ENCODE measurements around the gene OR10H5.
"Not testable (repeated sequence)": the region's sequence is repeated elsewhere in the genome, so short reads cannot be mapped to it uniquely, and the experiment has no call there.

The OR10H5 gene

DNA sequence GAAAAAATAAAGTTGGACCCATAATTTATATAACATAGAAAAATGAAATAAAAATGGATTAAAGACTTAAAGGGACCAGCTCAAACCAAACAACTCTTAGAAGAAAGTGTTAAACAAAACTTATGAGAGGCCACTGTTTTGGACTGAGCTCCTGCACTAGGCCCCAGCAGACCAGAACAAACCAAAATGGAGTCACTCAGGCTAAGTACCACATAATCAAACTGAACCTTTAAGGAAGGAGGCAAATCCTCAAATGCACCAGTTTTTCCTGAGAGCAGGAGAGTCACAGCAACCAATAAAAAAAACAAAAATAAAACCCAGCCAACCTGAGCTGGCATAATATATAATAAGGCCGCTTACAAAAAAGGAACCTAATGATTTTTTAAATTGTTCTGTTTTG, 38.3 kb downstream of the OR10H5 start:
- H3K27me3 Mint-ChIP-seq (ENCODE audit: low read depth, poor library complexity), result no peaks in the 10 kb centered on the region

DNA sequence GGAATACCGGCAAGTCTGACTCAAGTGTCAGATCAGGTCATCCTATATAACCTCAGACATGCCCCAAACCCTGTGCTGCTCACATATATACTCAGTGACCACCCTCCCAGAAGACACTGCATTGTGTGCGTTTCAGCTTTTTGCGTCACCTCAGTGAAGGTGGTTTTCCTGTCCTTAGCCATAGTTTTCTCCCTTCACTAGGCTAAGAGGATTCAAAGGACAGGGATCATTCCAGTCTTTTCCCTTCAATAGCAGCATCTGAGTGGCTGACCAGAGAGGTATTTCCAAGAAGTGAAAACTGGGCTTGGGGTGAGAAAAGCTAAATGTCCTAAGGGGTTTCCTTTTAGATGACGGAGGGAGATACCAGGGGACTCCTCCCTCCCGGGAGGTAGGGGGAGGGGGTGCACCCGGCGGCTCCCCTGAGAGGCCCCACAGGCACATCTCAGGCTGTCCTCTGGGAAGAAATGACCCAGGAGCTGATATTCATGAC, 40.7 kb downstream of the OR10H5 start:
- H3K36me3 Mint-ChIP-seq (ENCODE audit: low read depth), result no peaks in the 10 kb centered on the region
- no peaks in the 10 kb centered on the region for H3K27me3 Mint-ChIP-seq (ENCODE audit: low read depth, poor library complexity)
- no peaks in the 10 kb centered on the region for H3K4me1 Mint-ChIP-seq
- peaks cover 39% of the 10 kb centered on the region for H3K9me3 Mint-ChIP-seq
- TF ChIP-seq, protein P1, sequence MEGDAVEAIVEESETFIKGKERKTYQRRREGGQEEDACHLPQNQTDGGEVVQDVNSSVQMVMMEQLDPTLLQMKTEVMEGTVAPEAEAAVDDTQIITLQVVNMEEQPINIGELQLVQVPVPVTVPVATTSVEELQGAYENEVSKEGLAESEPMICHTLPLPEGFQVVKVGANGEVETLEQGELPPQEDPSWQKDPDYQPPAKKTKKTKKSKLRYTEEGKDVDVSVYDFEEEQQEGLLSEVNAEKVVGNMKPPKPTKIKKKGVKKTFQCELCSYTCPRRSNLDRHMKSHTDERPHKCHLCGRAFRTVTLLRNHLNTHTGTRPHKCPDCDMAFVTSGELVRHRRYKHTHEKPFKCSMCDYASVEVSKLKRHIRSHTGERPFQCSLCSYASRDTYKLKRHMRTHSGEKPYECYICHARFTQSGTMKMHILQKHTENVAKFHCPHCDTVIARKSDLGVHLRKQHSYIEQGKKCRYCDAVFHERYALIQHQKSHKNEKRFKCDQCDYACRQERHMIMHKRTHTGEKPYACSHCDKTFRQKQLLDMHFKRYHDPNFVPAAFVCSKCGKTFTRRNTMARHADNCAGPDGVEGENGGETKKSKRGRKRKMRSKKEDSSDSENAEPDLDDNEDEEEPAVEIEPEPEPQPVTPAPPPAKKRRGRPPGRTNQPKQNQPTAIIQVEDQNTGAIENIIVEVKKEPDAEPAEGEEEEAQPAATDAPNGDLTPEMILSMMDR (IDR thresholded peaks at IDR 0.05), result no peak
- H3K4me3 Mint-ChIP-seq, result no peak overlapping the region
- no peak for DNase-seq
- no peak overlapping the region for H3K27ac Mint-ChIP-seq

More for the DNA sequence above, 38.3 kb downstream of the OR10H5 start:
- no peak overlapping the region for H3K4me3 Mint-ChIP-seq
- TF ChIP-seq, protein P1 (IDR thresholded peaks at IDR 0.05), result no peak
- peaks cover 58% of the 10 kb centered on the region for H3K9me3 Mint-ChIP-seq
- no peaks in the 10 kb centered on the region for H3K36me3 Mint-ChIP-seq (ENCODE audit: low read depth)
- H3K4me1 Mint-ChIP-seq, result no peaks in the 10 kb centered on the region
- no peak overlapping the region for H3K27ac Mint-ChIP-seq
- no peak for DNase-seq

DNA sequence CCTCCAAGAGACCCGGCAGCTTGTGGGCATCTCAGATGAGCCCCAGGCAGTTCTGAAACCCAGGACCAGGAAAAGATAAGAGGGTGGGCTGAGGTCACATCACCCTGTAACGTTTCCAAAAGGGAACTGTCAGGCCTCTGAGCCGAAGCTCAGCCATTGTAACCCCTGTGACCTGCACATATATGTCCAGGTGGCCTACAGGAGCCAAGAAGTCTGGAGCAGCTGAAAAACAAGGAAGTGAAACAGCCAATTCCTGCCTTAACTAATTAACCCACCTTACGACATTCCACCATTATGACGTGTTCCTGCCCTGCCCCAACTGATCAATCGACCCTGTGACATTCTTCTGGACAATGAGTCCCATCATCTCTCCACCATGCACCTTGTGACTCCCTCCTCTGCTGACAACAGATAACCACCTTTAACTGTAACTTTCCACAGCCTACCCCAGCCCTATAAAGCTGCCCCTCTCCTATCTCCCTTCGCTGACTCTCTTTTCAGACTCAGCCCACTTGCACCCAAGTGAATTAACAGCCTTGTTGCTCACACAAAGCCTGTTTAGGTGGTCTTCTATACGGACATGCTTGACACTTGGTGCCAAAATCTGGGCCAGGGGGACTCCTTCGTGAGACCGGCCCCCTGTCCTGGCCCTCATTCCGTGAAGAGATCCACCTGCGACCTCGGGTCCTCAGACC, 41.3 kb downstream of the OR10H5 start:
- not testable (repeated sequence) for H3K27ac Mint-ChIP-seq; DNase-seq; H3K4me3 Mint-ChIP-seq; H3K4me1 Mint-ChIP-seq; H3K27me3 Mint-ChIP-seq (ENCODE audit: low read depth, poor library complexity); H3K36me3 Mint-ChIP-seq (ENCODE audit: low read depth)
- H3K9me3 Mint-ChIP-seq, result peaks cover 34% of the 10 kb centered on the region

DNA sequence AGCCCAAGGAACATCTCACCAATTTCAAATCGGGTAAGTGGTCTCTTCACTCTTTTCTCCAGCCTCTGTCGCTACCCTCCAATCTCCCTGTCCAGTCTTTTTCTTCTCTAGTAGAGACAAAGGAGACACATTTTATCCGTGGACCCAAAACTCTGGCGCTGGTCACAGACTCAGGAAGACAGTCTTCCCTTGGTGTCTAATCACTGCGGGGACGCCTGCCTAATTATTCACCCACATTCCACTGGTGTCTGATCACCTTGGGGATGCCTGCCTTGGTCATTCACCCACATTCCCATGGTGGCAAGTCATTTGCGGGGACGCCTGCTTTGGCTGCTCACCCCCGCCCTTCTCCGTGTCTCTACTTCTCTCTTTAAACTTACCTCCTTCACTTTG, 41.8 kb downstream of the OR10H5 start:
- H3K4me1 Mint-ChIP-seq, result no peaks in the 10 kb centered on the region
- H3K36me3 Mint-ChIP-seq (ENCODE audit: low read depth), result no peaks in the 10 kb centered on the region
- TF ChIP-seq, protein P1 (IDR thresholded peaks at IDR 0.05), result no peak
- peaks cover 28% of the 10 kb centered on the region for H3K9me3 Mint-ChIP-seq
- H3K4me3 Mint-ChIP-seq, result no peak overlapping the region
- no peak overlapping the region for H3K27ac Mint-ChIP-seq
- no peaks in the 10 kb centered on the region for H3K27me3 Mint-ChIP-seq (ENCODE audit: low read depth, poor library complexity)
- DNase-seq, result no peak

DNA sequence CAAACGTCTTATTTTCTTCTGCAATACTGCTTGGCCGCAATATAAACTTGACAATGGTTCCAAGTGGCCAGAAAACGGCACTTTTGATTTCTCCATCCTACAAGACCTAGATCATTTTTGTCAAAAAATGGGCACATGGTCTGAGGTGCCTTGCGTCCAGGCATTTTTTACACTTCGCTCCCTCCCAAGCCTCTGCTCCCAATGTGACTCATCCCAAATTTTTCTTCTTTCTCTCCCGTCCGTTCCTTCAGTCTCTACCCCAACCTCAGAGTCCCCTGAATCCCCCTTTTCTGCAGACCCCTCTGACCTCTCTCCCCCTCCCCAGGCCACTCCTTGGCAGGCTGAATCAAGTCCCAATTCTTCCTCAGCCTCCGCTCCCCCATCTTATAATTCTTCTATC, 42.3 kb downstream of the OR10H5 start:
- no peak for DNase-seq
- TF ChIP-seq, protein P1 (IDR thresholded peaks at IDR 0.05), result no peak
- H3K4me3 Mint-ChIP-seq, result no peak overlapping the region
- no peaks in the 10 kb centered on the region for H3K27me3 Mint-ChIP-seq (ENCODE audit: low read depth, poor library complexity)
- H3K9me3 Mint-ChIP-seq, result peaks cover 23% of the 10 kb centered on the region
- H3K4me1 Mint-ChIP-seq, result no peaks in the 10 kb centered on the region
- H3K27ac Mint-ChIP-seq, result no peak overlapping the region
- no peaks in the 10 kb centered on the region for H3K36me3 Mint-ChIP-seq (ENCODE audit: low read depth)

DNA sequence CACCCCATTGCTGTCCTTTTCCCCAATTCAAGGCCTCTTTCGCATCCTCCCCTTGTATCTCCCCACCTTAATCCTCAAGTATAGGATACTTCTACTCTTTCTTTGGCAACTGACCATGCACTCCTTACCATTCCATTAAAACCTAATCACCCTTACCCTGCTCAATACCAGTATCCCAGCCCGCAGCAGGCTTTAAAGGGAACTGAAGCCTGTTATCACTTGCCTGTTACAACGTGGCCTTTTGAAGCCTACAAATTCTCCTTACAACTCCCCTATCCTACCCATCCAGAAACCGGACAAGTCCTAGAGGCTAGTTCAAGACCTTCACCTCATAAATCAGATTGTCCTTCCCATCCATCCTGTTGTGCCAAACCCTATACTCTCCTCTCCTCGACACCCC, 44.2 kb downstream of the OR10H5 start:
- H3K27me3 Mint-ChIP-seq (ENCODE audit: low read depth, poor library complexity), result no peaks in the 10 kb centered on the region
- no peak overlapping the region for H3K4me3 Mint-ChIP-seq
- TF ChIP-seq, protein P1 (IDR thresholded peaks at IDR 0.05), result no peak
- no peaks in the 10 kb centered on the region for H3K36me3 Mint-ChIP-seq (ENCODE audit: low read depth)
- H3K27ac Mint-ChIP-seq, result no peak overlapping the region
- H3K9me3 Mint-ChIP-seq, result peaks cover 9% of the 10 kb centered on the region
- H3K4me1 Mint-ChIP-seq, result no peaks in the 10 kb centered on the region
- DNase-seq, result no peak

DNA sequence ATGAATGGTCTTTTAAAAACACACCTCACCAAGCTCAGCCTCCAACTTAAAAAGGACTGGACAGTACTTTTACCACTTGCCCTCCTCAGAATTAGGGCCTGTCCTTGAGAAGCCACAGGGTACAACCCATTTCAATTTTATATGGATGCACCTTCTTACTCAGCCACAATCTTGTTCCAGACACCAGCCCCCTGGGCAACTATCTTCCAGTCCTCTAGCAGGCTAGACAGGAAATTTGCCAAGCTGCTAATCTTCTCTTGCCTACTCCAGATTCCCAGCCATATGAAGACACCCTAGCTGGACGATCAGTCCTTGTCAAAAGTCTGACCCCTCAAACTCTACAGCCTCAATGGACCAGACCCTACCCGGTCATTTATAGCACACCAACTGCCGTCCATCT, 46.8 kb downstream of the OR10H5 start:
- H3K4me3 Mint-ChIP-seq; H3K36me3 Mint-ChIP-seq (ENCODE audit: low read depth); H3K27ac Mint-ChIP-seq; DNase-seq; H3K27me3 Mint-ChIP-seq (ENCODE audit: low read depth, poor library complexity); H3K4me1 Mint-ChIP-seq: not testable (repeated sequence)
- peaks cover 22% of the 10 kb centered on the region for H3K9me3 Mint-ChIP-seq

DNA sequence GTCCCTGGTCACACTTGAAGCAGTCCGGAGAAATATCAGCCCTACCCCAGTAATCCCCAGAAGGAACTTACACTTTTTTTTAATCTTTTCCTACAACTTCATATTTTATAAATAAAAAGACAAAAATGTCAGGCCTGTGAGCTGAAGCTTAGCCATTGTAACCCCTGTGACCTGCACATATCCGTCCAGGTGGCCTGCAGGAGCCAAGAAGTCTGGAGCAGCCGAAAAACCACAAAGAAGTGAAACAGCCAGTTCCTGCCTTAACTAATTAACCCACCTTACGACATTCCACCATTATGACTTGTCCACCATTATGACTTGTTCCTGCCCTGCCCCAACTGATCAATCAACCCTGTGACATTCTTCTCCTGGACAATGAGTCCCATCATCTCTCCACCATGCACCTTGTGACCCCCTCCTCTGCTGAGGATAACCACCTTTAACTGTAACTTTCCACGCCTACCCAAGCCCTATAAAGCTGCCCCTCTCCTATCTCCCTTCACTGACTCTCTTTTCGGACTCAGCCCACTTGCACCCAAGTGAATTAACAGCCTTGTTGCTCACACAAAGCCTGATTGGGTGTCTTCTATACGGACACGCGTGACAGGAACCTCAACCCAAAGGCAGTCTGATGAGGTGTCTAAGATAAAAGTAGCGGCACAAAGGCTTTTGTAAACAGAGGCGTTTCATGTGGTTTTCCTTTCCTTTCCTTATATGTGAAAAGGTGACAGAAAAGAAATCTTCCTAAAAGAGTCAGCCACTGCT, 48.3 kb downstream of the OR10H5 start:
- H3K27ac Mint-ChIP-seq; H3K4me1 Mint-ChIP-seq; DNase-seq; H3K4me3 Mint-ChIP-seq; H3K27me3 Mint-ChIP-seq (ENCODE audit: low read depth, poor library complexity); H3K36me3 Mint-ChIP-seq (ENCODE audit: low read depth): not testable (repeated sequence)
- H3K9me3 Mint-ChIP-seq, result peaks cover 37% of the 10 kb centered on the region
